A673 (cell line): Measurements from ENCODE around the gene SNX11.

Source experiments
- CTCF ChIP-seq: fragments of 300-800, 200-600 bp; sonication (generic); conservative IDR thresholded peaks from 2 replicates; pipeline ENCODE4 v1.5.1; 2017; ENCODE audit warnings: low read depth, mild to moderate bottlenecking, antibody characterized with exemption, low read length, moderate library complexity, mixed read lengths
- EZH2 ChIP-seq: fragments of 200-600 bp; sonication (generic); IDR thresholded peaks from 2 replicates; pipeline ENCODE4 v1.6.1; 2017; ENCODE audit warnings: borderline replicate concordance, low read depth, mild to moderate bottlenecking, mixed read lengths, antibody characterized with exemption, low read length; ENCODE audit not compliant: poor library complexity, severe bottlenecking

- TF ChIP-seq CTCF (no peak), EZH2 (no peak)
These were observed 48.5 kb downstream of the SNX11 start for GRCh38 chr17:48155889-48156611.
